CD4-positive, alpha-beta T cell treated with Interleukin-2 at 100 ng/mL for 4 hours (primary cell): ENCODE data around the gene EIF3B.
A peak's percentile ranks its signal among the peaks of the same experiment; 100 is the strongest.
"Not testable (repeated sequence)": the region's sequence is repeated elsewhere in the genome, so short reads cannot be mapped to it uniquely, and the experiment has no call there.

Experiments
- DNase-seq: peaks from one replicate; pipeline ENCODE4 v3.0.0-alpha.2; 2020; ENCODE audit warnings: low spot score

EIF3B gene

DNA sequence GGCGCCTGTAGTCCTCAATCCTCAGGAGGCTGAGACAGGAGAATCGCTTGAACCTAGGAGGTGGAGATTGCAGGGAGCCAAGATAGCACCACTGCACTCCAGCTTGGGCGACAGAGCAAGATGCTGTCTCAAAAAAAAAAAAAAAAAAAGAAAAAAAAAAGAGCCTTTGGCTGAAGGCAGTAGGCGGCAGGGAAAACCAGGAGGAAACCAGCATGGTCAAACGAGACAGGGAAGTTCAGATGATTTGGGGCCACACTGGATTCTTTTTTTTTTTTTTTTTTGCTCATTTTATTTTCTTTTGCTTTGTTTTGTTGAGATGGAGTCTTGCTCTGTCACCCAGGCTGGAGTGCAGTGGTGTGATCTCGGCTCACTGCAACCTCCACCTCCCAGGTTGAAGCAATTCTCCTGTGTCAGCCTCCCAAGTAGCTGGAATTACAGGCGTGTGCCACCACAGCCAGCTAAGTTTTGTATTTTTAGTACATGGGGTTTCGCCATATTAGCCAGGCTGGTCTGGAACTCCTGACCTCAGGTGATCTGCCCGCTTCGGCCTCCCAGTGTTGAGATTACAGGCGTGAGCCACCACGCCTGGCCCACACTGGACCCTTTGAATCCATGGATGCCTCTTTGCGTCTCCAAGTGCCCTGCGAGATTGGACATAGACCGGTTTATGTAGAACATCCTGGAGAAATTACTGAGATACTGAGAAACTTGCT, 7.1 kb upstream of the EIF3B start:
- DNase-seq = not testable (repeated sequence)

DNA sequence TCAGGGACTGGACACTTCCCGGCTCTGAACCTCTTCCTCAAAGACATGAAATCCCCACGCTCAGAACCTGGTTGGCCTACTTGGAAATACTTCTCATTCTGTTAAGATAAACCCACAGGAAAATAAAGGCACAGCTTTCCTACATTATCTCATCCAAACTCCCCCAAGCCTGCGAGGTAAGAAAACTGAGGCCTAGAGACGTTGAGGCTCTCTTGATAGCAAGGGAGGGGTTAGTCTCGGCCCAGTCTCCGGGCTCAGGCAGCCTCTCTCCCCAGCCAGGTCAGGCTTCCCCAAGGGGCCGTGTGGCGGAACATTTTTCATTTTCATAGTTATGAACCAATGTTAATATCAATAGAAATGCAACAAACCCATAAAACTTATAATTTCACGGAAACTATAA, 4.6 kb upstream of the EIF3B start:
- DNase-seq = no peak

DNA sequence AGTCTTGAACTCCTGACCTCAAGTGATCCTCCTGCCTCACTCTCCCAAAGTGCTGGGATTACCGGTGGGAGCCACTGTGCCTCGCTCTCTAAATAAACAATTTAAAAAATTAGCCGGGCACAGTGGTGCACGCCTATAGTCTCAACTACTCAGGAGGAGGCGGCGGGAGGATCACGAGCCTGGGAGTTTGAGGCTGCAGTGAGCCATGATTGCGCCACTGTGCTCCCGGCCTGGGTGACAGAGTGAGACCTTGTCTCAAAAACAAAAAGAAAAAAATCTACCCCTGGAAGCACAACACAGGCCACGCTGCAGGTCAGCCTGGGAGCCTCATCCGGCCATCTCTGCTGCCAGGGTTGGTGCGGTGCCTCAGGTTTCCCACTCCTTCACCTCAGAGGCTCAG, 3.8 kb upstream of the EIF3B start:
- no peak for DNase-seq

DNA sequence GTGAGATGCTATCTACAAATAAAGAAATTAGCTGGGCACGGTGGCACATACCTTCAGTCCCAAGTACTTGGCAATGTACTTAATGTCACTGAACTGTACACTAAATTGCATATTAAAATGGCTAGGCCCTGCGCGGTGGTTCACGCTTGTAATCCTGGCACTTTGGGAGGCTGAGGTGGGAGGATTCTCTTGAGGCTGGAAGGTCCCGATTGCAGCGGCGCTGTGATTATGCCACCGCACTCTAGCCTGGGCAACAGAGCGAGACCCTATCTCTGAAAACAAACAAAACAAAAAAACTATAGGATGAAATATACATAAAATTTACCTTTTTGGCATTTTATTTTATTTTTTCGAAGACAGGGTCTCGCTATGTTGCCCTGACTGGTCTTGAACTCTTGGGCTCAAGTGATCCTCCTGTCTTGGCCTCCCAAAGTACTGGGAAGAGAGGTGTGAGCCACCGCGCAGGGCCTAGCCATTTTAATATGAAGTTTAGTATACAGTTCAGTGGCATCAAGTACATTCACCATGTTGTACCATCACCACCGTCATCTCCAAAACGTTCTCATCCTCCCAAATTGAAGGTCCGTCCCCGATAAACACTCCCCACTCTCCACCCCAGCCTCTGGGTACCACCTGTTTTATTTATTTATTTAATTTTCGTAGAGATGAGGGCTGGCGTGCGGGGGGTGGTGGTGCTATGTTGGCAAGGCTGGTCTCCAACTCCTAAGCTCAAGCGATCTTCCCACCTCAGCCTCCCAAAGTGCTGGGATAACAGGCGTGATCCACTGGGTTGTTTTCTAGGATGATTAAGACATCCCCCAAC, 1.3 kb upstream of the EIF3B start:
- DNase-seq = no peak

DNA sequence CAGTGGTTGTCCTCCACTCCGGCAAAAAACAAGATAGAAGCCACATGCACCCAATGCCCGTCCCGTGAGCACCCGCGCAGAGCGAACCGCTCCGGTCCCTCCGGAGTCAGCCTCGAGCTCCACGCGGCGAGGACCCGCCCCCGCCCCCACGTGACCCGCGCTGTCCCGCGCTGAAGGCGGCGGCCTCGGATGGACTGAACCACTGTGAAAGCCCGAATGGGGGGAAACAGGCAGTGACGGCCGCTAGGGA, 766 bp upstream of the EIF3B start:
- peak; percentile 89 for DNase-seq

DNA sequence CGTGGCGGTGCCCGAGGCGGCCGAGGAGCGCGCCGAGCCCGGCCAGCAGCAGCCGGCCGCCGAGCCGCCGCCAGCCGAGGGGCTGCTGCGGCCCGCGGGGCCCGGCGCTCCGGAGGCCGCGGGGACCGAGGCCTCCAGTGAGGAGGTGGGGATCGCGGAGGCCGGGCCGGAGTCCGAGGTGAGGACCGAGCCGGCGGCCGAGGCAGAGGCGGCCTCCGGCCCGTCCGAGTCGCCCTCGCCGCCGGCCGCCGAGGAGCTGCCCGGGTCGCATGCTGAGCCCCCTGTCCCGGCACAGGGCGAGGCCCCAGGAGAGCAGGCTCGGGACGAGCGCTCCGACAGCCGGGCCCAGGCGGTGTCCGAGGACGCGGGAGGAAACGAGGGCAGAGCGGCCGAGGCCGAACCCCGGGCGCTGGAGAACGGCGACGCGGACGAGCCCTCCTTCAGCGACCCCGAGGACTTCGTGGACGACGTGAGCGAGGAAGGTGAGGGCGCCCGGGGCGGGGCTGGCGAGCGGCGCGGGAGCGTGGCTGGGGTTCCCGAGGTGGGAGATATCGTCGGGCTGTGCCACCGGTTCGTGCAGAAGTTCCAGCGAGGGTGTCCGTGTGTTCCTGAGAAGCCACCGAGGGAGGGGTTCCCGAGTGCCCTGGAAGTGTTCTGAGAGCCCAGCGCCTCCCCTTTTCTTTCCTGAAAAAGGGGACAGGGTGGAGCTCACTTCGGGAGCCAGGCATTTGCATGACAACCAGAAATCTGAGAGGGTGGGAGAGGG, 495 bp downstream of the EIF3B start:
- DNase-seq = no peak

DNA sequence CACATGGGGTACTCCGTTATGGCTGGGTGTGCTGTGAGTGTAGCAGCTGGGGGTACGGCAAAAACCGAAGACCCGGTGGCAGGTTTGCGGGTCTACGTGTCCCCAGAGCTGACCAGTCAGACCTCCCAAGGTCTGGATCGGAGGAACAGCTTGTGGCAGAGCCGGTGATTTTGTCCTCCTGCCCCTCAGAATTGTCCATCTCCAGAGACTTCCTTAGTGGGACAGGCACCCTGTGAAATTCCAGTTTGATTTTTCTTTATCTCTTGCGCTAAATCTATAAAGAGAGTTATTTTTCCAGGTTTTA, 1.0 kb downstream of the EIF3B start:
- DNase-seq = no peak

DNA sequence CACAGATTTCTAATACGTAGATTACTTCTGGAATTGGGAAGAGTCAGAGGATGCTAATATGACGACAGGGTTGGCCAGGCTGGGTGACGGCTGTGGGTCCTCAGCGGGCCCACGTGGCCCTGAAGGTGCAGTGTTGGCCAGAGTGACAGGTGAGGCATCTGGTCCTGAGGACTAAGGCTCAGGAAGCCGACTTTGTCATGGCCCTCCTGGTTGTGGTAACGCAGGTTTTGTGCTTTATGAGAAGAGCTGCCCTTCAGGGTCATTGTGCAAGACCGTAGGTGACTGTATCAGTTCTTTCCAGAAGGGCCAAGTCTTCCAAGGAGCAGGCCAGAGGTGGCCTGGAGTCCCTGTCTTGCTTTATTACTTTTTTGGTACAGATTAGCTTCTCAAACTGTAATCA, 2.5 kb downstream of the EIF3B start:
- no peak for DNase-seq

DNA sequence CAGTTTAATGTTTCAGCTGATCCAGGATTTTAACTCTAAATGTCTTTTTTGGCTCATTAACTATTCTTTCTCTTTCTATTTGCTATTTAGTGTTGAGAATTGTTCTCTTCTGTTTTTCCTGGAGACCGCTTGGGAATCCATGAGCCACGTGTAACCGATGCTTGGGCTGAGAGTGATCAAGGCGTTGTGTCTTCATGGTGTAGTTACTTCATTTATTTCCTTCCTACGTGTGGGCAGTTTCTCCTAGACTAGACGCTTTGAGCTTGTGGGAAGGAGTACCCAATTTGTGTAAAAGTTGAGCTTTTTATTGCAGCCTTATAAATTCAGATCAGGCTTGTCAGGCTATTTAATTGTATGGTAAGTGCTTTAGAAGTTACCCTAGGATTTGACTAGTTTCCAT, 2.9 kb downstream of the EIF3B start:
- no peak for DNase-seq

DNA sequence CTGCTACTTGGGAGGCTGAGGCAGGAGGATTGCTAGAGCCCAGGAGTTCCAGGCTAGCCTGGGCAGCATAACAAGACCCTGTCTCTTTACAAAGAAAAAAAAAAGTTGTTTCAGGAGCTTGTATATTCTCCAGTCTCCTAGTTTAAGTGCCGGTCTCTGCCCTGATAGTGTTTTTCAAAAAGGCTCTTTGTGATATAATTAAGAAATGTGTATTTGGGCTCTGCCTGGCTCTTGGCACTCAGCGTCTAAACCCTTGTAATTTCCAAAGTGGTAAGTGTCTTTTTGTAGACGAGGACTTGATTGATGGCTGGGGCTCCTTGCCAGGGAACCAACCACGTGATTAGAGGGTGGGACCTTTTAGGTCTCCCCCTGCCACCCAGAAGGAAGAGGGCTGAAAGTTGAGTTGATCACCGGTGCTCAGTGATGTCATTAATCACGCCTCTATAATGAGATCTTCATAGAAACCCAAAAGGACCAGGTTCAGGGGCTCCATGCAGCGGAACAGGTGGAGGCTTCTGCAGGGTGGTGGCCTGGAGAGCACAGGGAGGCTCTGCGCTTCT, 4.4 kb downstream of the EIF3B start:
- no peak for DNase-seq

DNA sequence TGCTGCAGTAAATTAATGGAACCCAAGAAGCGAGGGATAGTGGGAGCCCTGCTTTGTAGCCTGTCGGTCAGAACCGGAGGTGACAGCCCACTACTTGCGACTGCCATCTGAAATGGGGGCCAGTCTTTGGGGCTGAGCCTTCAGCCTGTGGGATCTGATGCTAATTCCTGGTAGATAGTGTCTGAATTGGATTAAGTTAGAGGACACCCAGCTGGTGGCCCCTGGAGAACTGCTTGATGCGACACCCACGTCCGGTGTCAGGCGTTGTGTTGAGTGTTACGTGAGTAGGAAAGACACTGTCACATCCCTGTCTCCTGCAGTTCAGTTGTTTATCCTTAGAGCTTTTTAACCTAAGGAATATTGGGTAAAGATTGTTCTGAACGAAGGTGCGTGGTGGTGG, 5.0 kb downstream of the EIF3B start:
- no peak for DNase-seq

DNA sequence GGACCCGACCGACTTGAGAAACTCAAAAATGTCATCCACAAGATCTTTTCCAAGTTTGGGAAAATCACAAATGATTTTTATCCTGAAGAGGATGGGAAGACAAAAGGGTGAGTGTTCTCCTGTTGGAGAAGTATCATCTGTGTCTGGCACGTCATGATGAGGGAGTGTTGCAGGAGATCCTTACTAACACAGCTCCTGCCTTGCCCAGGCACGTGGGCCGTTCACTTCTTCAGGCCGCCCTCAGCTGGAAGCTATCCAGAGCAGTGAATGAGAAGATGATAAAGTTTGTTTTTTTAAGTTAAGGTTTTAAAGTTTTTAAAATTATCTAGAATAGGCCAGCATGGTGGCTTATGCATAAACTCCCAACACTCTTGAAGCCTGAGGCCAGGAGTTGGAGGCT, 6.2 kb downstream of the EIF3B start:
- no peak for DNase-seq

DNA sequence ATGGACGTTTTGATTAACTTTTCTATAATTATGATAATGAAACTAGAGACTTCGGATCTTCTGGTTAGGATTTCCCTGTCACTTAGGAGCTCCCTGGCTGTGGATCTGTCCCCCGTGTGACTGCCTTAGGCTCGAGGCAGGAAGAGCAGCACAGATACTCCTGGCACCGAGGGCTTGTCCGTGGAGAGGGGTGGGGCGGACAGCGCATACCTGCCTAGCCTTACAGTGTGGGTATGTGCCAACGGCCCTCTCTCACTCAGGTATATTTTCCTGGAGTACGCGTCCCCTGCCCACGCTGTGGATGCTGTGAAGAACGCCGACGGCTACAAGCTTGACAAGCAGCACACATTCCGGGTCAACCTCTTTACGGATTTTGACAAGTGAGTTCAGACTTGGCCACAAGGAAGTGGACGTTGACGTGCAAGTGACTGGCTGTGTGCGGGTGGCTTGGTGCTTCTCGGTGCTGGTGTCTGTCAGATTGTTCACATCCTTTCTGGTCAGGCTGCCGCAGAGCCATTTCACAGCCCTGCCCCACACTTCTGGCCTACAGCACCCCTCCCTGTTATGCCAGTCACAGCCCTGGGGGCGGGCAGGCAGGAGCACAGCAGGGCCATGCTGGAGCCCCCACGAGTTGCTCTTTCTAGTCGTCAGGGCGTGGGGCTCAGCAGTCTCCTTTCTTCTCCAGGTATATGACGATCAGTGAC, 7.9 kb downstream of the EIF3B start:
- no peak for DNase-seq

DNA sequence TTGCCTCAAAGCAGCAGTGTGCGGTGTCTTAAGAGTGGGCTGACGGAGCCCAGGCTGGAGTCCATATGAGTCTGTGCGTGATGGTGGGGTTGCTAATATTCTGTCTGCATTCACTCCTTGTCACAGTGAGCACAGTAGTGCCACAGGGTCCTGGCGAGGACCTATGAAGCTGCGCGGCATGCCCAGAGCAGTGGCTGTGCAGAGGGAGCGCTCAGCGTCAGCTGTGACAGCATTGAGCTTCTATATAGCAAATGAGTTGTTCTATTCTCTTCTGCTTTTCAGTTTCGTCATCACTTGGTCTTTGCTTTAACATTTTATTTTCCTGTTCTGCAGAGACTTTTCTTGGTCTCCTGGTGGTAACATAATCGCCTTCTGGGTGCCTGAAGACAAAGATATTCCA, 14.5 kb downstream of the EIF3B start:
- DNase-seq = no peak

DNA sequence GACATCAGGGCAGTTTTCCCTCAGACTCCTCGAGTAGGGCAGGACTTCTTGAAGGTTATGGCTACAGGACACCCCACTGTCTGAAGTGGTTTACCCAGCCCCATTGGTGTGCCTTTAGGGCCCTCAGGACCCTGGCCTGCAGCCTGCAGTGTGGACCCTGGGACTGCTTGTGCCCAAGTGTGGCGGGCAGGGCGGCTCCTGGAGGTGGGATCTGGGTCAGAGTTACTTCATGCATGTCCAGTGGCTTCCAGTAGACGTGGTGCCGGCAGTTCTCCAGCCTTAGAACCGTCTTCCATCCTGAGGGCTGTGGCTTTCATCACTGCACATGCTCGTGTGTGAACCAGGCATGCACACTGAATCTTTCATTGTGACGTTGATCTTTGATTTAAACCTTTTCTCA, 16.7 kb downstream of the EIF3B start:
- DNase-seq = no peak

DNA sequence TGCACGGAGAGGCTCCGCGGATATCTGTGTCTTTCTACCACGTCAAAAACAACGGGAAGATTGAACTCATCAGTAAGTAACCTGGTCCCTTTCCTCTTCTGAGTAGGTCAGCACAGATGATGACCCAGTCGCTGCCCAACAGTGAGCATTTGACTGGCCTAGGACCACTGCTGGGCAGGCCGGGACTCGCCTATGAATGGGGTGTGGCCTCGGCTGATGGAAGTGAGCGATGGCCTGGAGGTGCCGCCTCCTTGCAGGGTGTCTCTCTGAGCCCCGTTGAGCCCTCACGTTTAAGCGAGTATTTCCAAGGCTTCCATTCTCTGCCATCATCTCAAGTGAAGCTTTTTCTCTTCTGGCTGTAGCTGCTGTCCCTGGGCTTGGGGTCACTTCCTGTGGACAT, 18.1 kb downstream of the EIF3B start:
- DNase-seq = no peak

DNA sequence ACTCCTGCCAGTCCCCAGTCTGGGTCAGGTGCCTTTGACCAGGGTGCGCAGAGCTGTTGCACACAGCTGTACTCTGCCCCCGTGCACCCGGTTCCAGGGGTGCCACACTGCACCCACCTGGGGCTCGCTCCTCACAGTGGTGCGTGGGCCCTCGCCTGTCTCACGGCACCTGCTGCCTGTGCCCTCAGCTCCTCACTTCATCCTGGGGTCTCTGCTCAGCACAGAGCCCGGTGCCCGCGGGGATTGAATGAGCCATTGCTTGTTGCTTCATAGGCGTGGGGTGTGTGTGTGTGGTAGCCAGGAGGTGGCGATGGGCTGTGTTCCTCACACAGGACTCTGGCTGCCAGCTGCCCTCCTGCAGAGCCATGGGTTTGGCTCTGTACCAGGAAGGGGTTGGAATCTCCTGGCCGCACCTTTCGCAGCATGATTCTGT, 18.5 kb downstream of the EIF3B start:
- DNase-seq = no peak

DNA sequence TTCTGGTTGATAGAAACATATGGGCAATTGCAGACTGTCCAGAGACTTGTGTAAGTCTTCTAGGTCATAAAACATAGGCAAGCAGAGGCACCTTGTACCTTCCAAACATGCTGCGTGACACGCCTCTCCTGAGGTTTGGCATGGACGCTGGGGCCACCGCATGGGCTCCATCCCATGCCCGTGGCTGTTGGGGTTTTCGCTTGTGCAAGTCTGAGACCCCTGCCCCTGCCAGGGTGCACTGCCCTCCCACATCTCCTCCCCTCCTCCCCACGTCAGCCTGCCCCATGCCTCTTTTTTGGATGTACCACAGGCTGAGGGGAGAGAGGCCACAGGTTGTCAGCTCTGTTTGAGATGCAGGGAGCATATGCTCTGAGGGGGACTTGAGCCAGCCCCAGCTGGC, 19.0 kb downstream of the EIF3B start:
- DNase-seq = no peak

DNA sequence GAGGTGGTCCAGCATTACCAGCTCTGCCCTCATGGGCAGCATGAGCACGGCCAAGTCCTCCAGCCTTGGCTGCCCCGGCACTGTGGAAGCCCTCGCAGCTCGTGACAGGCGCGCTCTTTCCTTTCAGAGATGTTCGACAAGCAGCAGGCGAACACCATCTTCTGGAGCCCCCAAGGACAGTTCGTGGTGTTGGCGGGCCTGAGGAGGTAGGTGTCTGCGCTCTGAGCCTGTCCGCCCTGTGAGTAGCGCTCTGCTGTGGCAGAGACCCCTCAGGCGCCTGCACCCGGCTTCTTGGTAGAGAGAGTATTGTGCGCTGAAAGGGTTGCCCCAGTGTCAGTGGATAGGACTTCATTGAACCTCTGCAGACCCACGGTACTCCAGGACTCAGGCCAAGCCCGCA, 19.8 kb downstream of the EIF3B start:
- no peak for DNase-seq

DNA sequence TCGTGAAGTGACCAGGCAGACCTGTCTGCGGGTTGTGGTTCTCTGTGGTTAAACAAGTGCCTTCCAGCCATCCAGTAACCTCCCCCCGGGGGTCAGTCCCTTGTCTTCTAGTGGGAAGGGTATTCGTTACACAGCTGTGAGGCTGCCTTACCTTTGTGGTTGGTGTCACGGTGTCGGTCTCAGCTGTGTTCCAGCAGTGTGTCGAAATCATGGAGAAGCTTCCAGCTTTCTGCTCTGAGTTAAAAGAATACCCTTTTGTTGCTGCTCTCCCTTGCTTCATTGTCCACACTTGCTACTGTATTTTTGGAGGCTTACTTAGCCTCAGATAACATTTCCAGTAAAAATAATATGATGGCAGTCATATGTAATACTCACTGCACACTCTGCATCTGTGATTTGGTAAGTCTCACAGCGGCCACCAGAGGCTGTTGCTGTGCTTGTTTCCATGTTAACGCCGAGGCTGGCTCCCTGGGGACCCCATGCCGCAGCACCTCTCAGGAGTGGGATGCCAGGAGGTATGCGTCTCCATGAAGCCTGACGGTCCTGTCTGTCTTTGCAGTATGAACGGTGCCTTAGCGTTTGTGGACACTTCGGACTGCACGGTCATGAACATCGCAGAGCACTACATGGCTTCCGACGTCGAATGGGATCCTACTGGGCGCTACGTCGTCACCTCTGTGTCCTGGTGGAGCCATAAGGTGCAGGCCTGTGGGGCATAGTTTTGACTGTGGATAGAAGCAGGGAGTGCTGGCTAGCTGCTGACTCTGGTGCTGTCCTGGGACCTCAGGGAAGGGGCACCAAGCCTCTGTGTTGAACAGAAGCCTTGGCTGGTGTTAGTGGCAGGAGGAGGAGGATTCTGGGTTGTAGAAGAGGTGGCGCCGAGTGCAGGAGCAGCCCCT, 20.5 kb downstream of the EIF3B start:
- no peak for DNase-seq

DNA sequence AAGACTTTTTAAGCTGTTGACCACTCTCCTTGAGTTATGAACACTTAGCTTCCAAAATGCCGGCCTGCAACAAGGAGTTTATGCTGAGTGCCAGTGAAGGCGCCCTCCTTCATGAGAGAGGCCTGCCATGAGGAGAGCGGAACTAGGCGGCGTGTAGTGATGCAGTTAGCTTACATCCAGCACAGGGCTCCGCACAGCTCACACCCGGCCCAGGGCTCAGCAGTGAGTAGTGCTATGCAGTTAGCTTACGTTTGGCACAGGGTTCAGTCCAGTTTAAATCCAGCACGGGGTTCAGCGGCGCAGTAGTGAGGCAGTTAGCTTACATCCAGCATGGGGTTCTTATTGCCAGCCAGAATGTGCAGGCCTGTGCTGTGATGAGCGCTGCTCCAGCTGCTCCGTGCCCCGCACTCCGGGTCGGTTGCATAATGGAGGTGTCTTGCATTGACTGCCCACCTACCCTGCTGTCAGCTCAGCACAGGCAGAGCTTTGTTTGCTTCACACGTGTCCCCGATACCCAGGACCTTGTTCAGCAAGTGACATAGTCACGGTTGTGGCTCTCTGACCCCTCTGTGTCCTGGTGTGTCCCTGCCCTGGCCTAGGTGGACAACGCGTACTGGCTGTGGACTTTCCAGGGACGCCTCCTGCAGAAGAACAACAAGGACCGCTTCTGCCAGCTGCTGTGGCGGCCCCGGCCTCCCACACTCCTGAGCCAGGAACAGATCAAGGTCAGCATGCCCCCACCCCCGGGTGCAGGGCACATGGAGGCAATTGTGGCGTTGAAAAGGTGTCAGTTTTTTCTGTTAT, 21.9 kb downstream of the EIF3B start:
- DNase-seq = no peak
